Smooth muscle cell of the brain vasculature (primary cell): ENCODE data around the gene EVA1B.

Experiments
- DNase-seq: peaks from one replicate; pipeline ENCODE4 v3.0.0-alpha.2; 2012; ENCODE audit warnings: low read depth, low spot score

The EVA1B gene

GRCh38 chr1:36320767-36321118, 2.7 kb downstream of the EVA1B start:
- DNase-seq, result no peak

DNA sequence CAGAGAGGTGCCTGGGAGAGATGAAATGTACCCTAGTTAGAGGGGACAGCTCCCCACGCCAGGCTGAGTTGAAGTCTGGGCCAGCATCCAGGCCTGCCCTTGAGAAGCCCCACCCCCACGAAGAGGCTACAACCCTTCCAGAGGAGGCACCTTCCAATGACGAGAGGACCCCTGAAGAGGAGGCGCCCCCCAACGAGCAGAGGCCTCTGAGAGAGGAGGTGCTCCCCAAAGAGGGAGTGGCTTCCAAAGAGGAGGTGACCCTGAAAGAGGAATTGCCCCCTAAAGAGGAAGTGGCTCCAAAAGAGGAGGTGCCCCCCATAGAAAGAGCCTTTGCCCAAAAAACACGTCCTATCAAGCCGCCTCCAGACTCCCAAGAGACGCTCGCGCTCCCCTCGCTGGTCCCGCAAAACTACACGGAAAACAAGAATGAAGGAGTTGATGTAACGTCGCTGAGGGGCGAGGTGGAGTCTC, 3.1 kb downstream of the EVA1B start:
- no peak for DNase-seq

DNA sequence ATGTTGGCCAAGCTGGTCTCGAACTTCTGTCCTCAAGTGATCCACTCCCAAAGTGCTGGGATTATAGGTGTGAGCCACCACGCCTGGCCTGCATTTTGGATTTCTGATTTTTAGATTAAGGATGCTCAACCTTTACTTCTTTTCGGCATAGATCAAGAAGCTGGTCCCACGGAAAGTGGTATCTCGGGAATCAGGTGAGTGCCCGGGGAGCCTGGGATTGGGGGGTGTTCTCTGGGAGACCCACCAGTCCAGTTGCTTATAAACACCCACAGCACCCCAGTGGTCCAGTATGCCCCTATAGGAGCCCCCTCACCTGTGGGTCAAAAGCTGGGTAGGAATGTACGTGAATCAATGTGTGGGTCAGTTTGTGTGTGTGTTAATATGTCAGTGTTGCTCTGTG, 14.0 kb downstream of the EVA1B start:
- DNase-seq, result no peak

DNA sequence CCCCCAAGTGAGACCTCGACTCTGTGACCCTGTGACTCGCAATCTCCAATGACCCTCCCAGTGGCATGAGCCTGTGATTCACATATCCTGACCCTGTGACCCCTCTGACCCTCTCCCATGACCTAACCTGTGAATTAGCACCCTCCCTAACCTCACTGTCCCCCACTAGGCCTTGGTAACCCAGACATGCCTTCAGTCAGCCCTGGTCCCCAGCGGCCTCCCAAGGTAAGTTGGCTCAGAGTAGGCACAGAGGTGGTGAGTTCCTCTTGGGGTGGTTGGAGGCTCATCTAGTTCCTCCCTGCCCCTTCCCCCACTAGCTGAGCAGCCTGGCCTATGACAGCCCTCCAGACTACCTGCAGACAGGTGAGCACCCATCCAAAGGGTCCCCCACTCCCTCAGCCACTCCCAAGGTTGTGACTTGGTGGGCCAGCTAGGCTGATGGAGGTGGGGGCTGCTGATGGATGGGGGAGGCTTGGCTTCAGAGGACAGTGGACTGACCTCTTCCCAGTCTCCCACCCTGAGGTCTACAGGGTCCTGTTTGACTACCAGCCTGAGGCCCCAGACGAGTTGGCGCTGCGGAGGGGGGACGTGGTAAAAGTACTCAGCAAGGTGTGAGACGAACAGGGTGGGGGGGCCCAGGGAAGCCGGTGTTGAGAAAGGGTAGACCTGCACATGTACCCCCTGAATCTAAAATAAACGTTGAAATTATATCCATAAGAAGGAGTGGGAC, 15.7 kb downstream of the EVA1B start:
- no peak for DNase-seq

DNA sequence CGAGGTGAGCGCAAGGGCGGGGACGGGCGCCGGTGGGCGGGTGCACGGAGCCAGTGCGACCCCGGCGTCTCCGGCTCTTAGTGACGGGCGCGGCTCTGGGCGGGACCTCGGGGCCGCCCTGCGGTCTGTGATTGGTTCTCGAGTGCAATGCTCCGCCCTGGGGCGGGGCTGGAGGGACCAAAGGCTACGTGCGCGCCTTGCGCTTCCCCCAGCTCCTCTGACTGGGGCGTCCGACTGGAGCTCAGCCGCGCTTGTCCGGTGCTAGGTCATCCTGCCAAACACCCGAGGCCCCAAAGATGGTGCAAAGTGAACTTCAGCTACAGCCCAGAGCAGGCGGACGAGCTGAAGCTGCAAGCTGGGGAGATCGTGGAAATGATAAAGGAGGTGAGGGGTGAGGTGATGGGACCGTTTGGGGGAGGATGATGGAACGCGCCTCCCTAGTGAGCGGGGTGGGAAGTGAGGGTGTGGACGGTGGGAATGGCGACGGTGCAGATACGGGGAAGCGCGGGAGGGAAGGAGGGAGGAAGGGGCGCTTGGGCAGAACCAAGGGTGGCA, 16.5 kb downstream of the EVA1B start:
- peak; percentile 75 for DNase-seq

GRCh38 chr1:36306210-36306901, 17.1 kb downstream of the EVA1B start, which contains the start of gene SH3D21:
Gene SH3D21, plus strand, starts transcription at chr1:36306368. Its CDS starts 53 bp downstream, at chr1:36306421.
- no peak for DNase-seq

DNA sequence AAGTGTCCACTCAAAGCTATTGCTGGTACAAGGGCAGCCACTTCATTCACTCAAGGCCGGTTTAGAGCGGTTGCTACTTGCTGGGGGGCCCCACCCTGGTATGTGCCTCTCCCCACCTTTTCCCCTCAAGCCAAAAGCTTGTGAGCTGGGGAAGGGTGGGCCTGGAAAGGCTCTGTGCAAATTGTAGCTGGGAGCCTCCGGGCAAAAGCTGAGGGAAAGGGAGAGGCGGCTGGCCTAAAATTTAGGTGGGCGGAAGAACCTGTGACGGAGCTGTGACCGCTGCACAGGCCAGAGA, 17.6 kb downstream of the EVA1B start:
- DNase-seq, result no peak

DNA sequence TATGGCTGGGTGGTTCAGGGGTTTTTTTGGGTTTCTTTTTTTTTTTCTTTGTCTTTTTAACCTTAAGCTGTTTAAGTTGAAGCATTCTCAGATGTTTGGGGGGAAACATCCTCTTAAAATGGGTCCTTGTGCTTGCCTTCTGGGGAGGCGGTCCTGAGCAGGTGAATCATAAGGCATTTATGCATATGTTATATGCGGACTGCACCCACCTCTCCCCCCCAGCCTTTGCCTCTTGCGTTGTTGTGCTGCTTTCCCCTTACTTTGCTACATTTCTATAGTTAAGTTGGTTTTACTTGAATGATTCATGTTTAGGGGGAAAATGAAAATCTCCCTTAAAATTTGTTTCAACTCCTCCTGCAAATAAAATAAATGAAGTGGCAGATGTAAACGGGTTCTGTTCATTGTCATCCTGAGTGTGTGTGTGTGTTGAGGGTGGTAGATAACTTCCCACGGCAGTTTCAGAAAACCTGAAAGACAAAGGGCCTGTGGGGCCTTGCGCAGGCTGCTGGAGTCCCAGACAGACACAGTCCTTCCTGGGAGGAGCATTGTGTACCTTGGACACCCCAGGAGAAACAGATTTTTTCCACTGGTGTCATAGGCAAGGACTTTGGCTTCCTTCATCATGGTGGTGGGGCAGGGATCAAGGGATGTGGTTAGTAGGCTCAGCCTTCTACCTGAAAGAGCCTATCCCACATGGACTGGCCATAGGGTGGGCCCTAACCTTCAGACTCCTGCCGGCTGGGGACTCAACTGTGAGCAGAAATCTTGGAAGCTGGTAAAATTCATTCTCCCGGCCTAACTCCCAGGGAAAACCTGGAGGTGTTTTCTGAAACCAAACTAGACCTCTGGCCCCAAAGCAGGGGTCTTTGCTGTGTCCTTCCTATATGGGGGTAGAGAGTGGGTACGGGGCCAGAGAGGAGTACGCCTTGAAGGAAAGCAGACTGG, 18.2 kb downstream of the EVA1B start:
- DNase-seq, result no peak

DNA sequence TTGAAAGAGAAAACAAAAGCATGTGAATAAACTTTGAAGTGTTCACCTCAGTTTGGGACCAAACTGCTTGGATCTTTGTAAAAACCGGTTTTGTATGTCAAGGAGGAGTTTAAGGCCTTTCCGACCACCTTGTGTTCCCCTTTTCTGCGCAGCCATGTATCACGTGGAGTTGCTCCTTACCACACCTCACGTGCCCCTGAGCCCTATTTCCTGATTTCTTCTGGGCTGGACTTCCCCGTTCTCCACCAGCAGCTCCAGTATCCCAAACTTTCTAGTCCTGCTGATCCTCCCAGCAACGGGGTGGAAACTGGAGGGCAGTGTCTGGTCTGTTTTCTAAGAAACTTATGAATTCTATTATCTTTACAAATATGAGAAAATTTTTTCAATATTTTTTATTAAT, 18.9 kb downstream of the EVA1B start:
- DNase-seq, result no peak

- DNase-seq, result no peak
Observed at GRCh38 chr1:36303650-36304360, 19.6 kb downstream of the EVA1B start.

GRCh38 chr1:36303244-36303643, 20.2 kb downstream of the EVA1B start:
- DNase-seq, result no peak

- no peak for DNase-seq
Observed at GRCh38 chr1:36301220-36301619, 22.2 kb downstream of the EVA1B start.

- no peak for DNase-seq
Observed at GRCh38 chr1:36300526-36300925, 22.9 kb downstream of the EVA1B start.

DNA sequence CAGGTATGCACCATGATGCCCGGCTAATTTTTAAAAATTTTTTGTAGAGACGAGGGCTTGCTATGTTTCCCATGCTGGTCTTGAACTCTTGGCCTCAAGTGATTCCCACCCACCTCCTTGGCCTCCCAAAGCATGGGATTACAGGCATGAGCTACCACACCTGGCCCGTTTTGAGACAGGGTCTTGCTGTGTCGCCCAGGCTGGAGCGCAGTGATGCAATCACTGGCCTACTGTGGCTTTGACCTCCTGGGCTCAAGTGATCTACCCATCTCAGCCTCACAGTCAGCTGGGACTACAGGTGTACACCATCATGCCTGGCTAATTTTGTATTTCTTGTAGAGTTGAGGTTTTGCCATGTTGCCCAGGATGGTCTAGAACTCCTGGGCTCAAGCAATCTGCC, 24.8 kb downstream of the EVA1B start:
- no peak for DNase-seq

DNA sequence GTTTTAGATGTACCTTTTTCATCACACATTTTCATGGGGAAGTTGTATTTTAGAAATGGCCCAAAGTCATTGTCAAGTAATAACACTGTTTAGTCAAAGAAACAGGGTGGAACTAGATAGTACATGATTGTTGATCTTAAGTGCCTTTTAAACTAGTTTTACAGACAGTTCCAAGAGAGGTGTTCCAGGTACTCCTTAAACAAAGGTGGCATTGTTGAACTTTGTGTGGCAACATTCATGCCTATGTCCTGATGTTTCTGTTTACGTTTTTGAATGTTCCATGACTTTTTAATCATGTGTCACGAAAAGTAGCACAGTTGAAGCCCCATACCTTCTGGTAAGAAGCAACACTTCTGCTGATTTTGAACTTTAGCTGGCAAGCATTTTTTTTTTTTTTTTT, 26.4 kb downstream of the EVA1B start:
- DNase-seq, result no peak

DNA sequence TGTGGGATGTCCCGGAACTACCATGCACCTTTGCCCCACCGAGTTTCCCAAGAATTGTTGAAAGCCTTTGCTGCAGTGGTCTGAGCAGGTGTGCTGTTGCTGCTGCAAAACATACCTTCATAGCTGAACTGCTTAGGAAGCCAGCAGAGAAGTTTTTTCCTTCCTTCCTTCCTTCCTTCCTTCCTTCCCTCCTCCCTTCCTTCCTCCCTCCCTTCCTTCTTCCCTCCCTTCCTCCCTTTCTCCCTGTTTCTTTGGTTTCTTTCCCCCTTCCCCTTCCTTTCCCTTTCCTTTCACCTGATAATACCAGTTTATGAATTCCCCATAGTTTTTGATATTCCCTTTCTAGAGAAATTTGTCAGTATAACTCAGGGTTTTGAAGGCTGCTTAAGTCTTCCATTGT, 28.1 kb downstream of the EVA1B start:
- DNase-seq, result no peak

DNA sequence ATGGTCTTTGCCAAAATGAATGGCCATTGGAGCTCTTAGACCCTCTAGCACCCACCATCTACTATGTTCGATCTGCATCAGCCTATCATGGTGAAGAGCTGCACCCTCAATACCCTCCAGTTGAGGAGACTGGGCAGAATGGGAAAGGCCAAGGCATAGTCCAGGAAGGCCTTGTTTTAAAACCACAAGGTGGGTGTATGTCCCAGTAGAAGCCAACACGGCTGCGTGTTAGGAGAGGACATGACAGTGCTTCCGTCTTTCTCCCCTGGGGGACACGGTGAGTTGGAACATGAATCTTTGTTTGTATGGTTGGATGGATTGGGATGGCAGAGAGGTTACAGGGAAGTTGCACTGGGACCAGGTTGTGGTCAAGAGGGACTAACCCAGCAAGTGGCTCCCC, 35.9 kb downstream of the EVA1B start:
- no peak for DNase-seq

GRCh38 chr1:36286802-36287201, 36.6 kb downstream of the EVA1B start:
- no peak for DNase-seq

- peak; percentile 84 for DNase-seq
Observed at GRCh38 chr1:36285443-36286101, 37.9 kb downstream of the EVA1B start.

DNA sequence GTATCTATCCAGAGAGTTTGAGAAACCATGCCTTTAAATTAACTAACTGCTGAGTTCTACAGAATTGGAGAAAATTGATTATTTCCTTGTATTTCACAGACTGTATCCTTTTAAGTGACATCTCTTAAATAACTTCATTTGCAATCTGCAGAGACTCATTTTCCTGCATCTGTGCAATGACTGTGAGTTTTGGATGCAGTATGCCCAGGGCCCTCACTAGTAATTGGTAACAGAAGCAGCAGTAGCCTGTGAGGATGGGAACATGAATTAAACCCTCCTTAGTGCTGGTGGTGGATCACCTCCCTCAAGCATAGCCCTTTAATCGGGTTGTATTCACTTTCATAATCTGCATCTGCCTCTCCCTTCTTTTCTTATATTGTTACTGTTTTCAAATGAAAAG, 38.9 kb downstream of the EVA1B start:
- no peak for DNase-seq

- DNase-seq, result no peak
Observed at GRCh38 chr1:36284061-36284460, 39.4 kb downstream of the EVA1B start.
